HS-5 (cell line): ENCODE measurements around the gene SLC5A2.
"Not testable (repeated sequence)": the region's sequence is repeated elsewhere in the genome, so short reads cannot be mapped to it uniquely, and the experiment has no call there.

ENCODE experiments used
- DNase-seq: peaks from one replicate; pipeline ENCODE4 v3.0.0-alpha.2; 2012; ENCODE audit warnings: low read depth

SLC5A2 gene

DNA sequence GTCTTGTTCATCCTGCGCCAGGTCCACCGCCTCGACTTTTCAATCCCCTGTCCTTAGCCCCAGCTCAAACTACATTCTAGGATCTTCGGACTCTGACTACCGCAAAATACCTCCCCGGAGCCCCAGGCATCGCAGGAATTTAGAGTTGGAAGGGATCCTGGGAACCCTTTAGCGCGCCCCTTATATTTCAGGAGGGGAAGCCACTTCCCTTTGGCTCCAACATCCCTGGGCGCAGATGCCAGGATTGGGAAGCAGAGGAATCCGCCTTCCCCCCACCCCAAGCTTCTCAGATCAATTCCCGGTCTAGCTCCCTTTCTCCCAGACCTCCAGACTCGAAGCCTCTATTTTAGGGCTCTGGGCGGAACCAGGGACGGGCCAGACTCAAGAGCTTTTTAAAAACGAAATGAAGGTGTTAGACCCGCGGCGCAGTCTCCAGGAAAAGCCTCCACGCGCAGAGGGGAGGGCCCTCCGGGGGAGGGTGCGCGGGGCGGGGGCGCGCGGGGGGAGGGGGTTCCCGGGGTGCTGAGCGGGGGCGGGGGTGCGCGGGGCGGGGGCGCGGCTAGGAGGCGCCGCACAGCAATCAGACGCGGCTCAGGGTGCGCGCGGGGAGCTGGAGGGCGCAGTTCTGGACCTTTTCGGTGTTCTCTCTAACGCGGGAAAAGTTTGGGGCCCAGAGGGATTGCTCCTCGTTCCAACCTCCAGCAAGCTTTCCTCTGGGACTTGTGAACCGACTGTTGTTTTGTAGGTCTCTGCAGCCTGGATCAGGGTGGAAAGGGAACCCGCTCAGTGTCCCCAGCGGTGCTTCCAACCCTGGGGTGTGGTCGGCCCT lies 46.4 kb downstream of the SLC5A2 start:
- no peak for DNase-seq

DNA sequence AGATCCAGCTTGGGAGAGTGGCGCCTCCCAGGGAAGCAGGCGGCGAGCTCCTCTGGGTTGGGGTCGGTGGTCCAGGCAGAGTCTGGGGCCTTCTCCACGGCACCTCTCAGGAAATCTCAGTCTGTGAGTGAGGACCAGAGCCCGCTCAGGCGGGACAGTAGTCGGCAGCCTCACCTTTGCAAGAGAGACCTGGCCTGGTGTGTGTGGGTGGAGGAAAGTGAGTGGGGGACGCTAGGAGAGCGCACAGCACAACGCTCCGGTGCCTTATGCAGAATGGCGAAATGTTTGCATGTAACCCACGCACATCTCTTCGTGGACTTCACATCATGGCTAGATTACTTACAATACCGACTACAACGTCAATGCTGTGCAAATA lies 47.0 kb downstream of the SLC5A2 start:
- DNase-seq = no peak

DNA sequence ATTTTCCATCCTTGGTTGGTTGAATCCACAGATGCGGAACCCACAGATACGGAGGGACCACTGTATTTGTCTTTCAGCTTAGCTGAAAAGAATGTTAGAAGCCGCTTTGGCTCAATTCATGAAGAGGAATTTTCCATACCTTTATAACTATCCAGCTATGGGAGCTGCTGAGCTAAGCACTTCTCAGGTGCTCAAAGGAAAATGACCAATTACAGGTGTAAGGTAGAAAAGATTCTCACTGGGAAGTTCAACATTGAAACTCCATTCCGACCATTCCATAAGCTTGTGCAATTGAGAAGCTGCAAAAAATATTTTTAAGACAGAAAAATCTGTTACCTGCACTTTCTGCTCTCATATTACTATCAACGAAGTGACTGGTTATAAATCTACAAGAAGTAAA lies 47.5 kb downstream of the SLC5A2 start:
- no peak for DNase-seq

DNA sequence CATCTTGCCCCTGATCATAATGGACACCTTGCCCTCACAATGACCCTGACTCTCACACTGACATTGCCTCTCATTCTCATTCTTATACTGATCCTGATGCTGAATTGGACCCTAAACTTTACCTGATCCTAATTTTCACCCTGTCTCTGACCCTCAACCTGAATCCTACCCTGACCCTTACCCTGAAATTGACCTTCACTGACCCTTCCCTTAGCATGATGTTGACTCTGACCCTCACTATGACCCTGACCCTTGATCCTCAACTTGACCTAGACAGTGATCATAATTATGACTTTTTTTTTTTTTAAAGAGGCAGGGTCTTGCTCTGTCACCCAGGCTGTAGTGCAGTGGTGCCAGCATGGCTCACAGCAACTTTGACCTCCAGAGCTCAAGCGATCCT lies 48.2 kb downstream of the SLC5A2 start:
- no peak for DNase-seq

DNA sequence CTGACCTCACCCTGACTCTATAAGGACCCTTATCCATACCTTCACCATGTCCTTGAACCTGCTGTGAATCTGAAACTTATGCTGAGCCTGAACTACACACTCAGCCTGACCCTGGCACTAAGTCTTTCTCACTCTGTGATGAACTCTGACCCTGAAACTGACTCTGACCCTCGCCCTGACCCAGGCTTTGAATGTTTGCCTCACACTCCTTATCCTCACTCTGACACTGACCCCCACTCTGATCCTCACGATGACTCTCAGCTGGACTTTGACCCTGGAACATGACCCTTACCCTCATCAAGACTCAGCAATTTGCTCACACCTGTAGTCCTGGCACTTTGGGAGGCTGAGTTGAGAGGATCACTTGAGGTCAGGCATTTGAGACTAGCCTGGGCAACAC lies 49.2 kb downstream of the SLC5A2 start:
- no peak for DNase-seq

DNA sequence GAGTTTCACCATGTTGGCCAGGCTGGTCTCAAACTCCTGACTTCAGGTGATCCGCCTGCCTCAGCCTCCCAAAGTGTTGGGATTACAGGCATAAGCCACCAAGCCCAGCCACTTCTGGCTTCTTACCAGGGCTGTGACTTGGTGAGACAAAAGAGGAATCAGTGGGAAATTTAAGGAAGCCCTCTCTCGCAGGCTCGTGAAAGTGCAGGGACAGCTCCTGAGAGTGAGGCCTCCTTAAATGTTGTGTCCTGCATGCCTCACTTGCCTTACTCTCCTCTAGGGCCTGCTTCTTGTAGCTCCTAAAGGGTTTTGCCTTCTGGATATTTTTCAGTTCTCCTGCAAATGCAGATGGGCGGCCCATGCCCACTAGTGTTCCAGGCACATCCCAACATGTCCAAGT lies 50.0 kb downstream of the SLC5A2 start:
- DNase-seq = no peak

DNA sequence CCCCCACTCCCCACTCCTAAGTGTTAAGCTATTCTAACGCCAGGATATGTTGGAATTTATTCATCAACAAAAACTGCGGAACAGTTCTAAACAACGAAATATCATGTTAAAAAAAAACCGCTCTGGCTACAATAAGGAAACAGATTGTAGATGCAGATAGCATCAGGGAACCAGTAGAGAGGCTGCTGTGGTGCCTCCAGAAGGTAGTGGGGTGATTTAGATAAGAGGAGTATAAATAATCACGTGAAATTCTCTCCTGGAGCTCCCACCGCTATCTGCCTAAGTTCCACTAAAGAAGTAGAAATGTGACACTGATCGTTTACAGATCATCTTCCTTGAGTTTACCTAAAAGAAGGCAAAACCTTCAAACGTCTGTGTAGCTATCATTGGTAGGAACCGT lies 52.8 kb downstream of the SLC5A2 start:
- DNase-seq = no peak

DNA sequence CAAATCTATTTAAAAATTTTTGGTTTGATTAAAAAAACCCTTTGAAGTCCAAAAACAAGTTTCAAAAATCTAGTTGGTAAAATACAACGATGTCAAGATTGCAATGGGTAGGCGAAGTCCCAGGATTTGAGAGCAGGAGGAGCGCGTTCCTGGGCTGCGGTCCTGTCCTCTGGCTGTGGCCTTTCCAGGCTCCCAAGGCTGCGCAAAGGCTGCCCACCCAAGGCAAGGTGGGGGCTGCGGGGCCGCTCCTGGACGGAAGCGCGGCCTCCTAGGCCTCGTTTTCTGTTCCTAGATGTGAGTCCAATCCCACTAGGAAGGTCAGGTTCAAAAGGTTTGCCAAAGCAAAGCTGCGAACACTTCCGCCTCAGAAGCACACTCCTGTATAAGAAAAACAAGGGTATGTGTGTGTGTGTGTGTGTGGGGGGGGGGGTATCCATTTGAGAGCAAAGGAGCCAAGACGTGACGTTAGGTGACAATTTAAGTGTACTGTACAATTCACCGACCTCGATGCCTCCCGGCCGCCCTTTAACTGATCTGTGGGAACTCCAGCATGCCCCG lies 54.0 kb downstream of the SLC5A2 start:
- no peak for DNase-seq

DNA sequence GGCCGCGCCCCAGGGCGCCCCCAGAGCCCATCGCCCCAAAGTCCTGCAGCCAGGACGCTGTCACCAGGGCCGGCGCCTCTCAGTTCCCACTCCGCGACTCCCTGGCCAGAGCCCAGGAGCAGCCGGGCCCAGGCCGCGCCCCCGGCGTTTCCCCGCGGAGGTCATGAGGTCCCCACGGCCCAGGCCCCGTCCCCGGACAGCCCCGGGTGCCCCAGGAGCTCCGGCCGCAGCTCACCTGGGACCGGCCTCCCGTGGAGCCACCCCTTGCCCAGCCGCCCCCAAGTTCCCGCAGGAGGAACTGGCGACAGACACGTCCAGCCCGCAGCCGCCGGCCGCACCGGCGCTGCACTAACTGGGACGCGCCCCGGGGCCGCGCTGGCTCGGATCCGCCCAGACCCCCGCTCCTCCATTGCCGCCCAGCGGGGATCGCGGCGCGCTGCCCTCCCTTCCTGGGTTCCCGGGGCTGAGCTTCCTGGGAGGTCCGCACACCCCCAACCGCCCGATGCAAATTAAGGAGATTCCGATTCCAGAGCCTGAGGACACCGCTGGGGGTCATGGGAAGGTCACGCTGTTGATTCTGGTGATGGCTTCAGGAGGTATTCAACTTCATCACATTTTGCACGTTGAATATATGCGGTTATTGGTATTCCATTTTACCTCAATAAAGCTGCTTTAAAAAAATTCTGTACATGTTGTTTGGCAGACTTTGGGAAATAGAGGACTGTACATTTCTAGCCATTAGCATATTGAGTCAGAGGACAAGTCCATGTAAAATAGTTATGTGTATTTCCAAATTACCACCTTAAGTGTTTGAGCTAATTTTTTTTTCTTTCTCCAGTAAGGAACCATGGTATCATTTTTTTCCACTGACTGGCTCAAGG lies 54.7 kb downstream of the SLC5A2 start:
- no peak for DNase-seq

DNA sequence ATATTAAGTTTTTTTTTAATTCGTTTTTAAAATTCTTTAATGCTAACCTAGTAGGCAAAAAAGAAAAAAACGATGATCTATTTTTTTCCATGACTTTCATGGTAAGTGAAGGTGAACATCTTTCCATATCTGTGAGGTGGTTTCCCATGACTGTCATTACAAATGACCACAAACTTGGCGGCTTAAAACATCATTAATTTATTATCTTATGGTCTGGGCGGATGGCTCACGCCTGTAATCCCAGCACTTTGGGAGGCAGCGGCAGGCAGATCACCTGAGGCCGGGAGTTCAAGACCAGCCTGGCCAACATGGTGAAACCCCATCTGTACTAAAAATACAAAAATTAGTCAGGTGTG lies 55.3 kb downstream of the SLC5A2 start:
- not testable (repeated sequence) for DNase-seq

DNA sequence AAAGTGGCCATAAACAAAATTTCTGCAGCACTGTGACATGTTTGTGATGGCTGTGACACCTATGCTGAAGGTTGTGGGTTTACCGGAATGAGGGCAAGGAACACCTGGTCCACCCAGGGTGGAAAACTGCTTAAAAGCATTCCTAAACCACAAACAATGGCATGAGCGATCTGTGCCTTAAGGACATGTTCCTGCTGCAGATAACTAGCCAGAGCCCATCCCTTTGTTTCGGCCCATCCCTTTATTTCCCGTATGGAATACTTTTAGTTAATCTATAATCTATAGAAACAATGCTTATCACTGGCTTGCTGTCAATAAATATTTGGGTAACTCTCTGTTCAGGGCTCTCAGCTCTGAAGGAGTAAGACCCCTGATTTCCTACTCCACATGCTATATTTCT lies 56.8 kb downstream of the SLC5A2 start:
- not testable (repeated sequence) for DNase-seq
